GM18511 (cell line): ENCODE results near the gene EDIL3.
"Not testable (repeated sequence)": the region's sequence is repeated elsewhere in the genome, so short reads cannot be mapped to it uniquely, and the experiment has no call there.

Source experiments
- ATAC-seq: cut with Tn5 transposase; IDR thresholded peaks from one replicate; pipeline ENCODE4 v1.9.1; 2021; ENCODE audit warnings: mild to moderate bottlenecking, moderate library complexity; ENCODE audit not compliant: unreplicated experiment

Gene EDIL3

GRCh38 chr5:84191281-84191680, 193.4 kb downstream of the EDIL3 start:
- no peak for ATAC-seq

- ATAC-seq, result no peak
These were observed 199.8 kb downstream of the EDIL3 start for GRCh38 chr5:84184857-84185256.

- ATAC-seq, result no peak
These were observed 203.6 kb downstream of the EDIL3 start for GRCh38 chr5:84181093-84181492.

GRCh38 chr5:84168841-84169240, 215.8 kb downstream of the EDIL3 start:
- ATAC-seq, result no peak

- no peak for ATAC-seq
These were observed 221.0 kb downstream of the EDIL3 start for GRCh38 chr5:84163671-84164070.

- ATAC-seq, result no peak
These were observed 222.0 kb downstream of the EDIL3 start for GRCh38 chr5:84162695-84163094.

- not testable (repeated sequence) for ATAC-seq
These were observed 224.0 kb downstream of the EDIL3 start for GRCh38 chr5:84160650-84161049.

GRCh38 chr5:84149094-84149493, 235.6 kb downstream of the EDIL3 start:
- ATAC-seq, result no peak

- ATAC-seq, result no peak
These were observed 236.0 kb downstream of the EDIL3 start for GRCh38 chr5:84148651-84149050.

- no peak for ATAC-seq
These were observed 247.1 kb downstream of the EDIL3 start for GRCh38 chr5:84137541-84137940.

- ATAC-seq, result no peak
These were observed 253.3 kb downstream of the EDIL3 start for GRCh38 chr5:84131372-84131771.

GRCh38 chr5:84130006-84130580, 254.6 kb downstream of the EDIL3 start:
- no peak for ATAC-seq

GRCh38 chr5:84125216-84125615, 259.5 kb downstream of the EDIL3 start:
- ATAC-seq, result no peak

GRCh38 chr5:84119252-84119651, 265.4 kb downstream of the EDIL3 start:
- no peak for ATAC-seq

GRCh38 chr5:84118551-84118950, 266.1 kb downstream of the EDIL3 start:
- ATAC-seq, result no peak

GRCh38 chr5:84115727-84116126, 269.0 kb downstream of the EDIL3 start:
- no peak for ATAC-seq

- no peak for ATAC-seq
These were observed 271.2 kb downstream of the EDIL3 start for GRCh38 chr5:84113246-84114105.

GRCh38 chr5:84092738-84093137, 291.9 kb downstream of the EDIL3 start:
- ATAC-seq, result no peak

GRCh38 chr5:84091127-84091799, 293.4 kb downstream of the EDIL3 start:
- ATAC-seq, result no peak

GRCh38 chr5:84088996-84089395, 295.7 kb downstream of the EDIL3 start:
- ATAC-seq, result no peak

GRCh38 chr5:84086511-84086910, 298.2 kb downstream of the EDIL3 start:
- no peak for ATAC-seq
